HuH-7.5 (cell line): ENCODE measurements around the gene CCDC15.
"Not testable (repeated sequence)": the region's sequence is repeated elsewhere in the genome, so short reads cannot be mapped to it uniquely, and the experiment has no call there.

Source experiments
- DNase-seq: peaks from one replicate; pipeline ENCODE4 v3.0.0; 2011; ENCODE audit warnings: low spot score

CCDC15 gene

GRCh38 chr11:125082611-125083311 is 128.8 kb downstream of the CCDC15 start:
- no peak for DNase-seq

- no peak for DNase-seq
Observed at GRCh38 chr11:125083312-125084056, 129.5 kb downstream of the CCDC15 start.

GRCh38 chr11:125084057-125084416 is 130.0 kb downstream of the CCDC15 start:
- no peak for DNase-seq

GRCh38 chr11:125084761-125085231 is 130.8 kb downstream of the CCDC15 start:
- no peak for DNase-seq

GRCh38 chr11:125085301-125086081 is 131.5 kb downstream of the CCDC15 start:
- DNase-seq, result no peak

GRCh38 chr11:125086633-125087296 is 132.8 kb downstream of the CCDC15 start:
- no peak for DNase-seq

GRCh38 chr11:125088123-125088522 is 134.1 kb downstream of the CCDC15 start:
- DNase-seq, result no peak

- no peak for DNase-seq
Observed at GRCh38 chr11:125088576-125089455, 134.8 kb downstream of the CCDC15 start.

- not testable (repeated sequence) for DNase-seq
Observed at GRCh38 chr11:125089481-125089880, 135.5 kb downstream of the CCDC15 start.

- not testable (repeated sequence) for DNase-seq
Observed at GRCh38 chr11:125090151-125090550, 136.1 kb downstream of the CCDC15 start.

- DNase-seq, result no peak
Observed at GRCh38 chr11:125090816-125091215, 136.8 kb downstream of the CCDC15 start.
